ENCODE data around the gene DHX8.

GRCh38 chr17:43482103-43483012, 1.4 kb upstream of the DHX8 start:
- no peak for TF ChIP-seq EZH2 (IDR thresholded peaks at IDR 0.05; ENCODE audit: insufficient read depth, poor library complexity, severe bottlenecking)
- no peak for TF ChIP-seq EZH2phosphoT487 (IDR thresholded peaks at IDR 0.05; ENCODE audit: insufficient read depth, low read depth)
